ENCODE measurements around the gene DOK3. TPM values are rescaled to one million over a fixed set of nuclear protein-coding genes. Genes with fewer than 3 reads are reported as not detected.

Gene DOK3
- total RNA-seq, 1 donor from 2014 or later: 16.2 TPM

GRCh38 chr5:177502886-177503285 is 6.7 kb downstream of the DOK3 start:
- DNase-seq (ENCODE audit: low spot score) (no peak), ATAC-seq (no peak)
- intact Hi-C loops (cut with DNase I): loop anchor here (5.0 kb wide), 1 partner anchor 111 kb away; no protein-coding TSS in a partner anchor

- DNase-seq (ENCODE audit: low spot score) (no peak), ATAC-seq (no peak)
- intact Hi-C loops (cut with DNase I): loop anchor here (5.0 kb wide), 1 partner anchor 110 kb away; no protein-coding TSS in a partner anchor
These were observed 7.5 kb downstream of the DOK3 start for GRCh38 chr5:177501874-177502678.

- ATAC-seq (peak; percentile 66), DNase-seq (ENCODE audit: low spot score) (peak; percentile 97)
- intact Hi-C loops (cut with DNase I): loop anchor here (5.0 kb wide), 1 partner anchor 109 kb away; no protein-coding TSS in a partner anchor
These were observed 8.7 kb downstream of the DOK3 start for GRCh38 chr5:177500685-177501522.

DNA sequence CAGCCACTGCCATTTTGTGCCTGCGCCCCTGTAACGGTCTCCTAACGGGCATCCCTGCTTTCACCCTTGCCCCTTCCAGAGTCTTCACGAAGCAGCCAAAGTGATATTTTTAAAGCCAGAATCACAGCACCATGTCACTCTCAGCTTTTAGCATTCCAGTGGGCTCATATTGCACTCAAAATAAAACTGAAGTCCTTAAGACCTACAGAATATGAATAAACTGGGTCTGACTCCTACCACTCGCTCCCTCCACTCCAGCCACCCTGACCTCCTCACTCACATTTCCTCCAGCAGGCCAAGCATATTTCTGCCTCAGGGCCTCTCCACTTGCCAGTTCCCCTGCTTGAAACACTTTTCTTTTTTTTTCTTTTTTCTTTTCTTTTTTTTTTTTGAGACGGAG is 9.8 kb downstream of the DOK3 start:
- no peak for DNase-seq (ENCODE audit: low spot score)
- intact Hi-C loops (cut with DNase I): loop anchor here (5.0 kb wide), 1 partner anchor 108 kb away; no protein-coding TSS in a partner anchor
- ATAC-seq: no peak

DNA sequence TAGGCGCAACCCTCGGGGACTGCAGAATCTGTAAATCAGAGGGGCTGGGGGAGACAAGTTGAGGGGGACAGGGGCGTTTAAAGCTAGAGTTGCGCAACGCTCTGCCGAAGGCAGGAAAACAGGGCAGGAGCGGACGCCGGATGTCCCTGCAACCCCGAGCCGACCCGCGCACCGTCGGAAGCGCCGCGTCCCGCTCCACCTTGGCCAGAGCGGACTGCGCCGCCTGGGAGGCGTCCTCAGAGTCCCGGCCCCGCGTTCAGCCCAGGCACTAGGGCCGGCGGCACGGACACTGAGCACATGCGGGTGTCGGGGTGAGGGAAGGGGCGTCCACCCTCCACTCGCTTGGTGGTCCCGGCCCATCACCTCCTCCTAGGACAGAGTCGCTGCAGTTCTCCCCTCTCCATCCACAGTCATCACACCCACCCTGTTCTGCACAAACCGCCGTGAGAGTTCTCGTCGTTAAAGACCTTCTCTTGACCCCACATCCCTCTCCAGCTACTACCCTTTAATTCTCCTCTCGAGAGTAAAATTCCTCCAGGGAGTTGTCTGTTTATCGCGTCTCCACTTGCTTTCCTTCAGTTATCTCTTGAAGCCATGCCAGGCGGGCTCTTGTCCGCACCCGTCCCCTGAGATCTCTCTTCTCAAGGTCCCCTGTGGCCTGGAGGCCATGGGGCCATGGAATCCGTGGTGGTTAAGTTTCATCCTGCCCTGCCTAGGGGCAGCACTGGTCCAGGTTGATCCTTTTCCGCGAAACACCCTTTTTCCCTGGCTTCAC is 11.4 kb downstream of the DOK3 start:
- intact Hi-C loops (cut with DNase I): no loop called here
- DNase-seq (ENCODE audit: low spot score): peak; percentile 82
- ATAC-seq: peak; percentile 25

DNA sequence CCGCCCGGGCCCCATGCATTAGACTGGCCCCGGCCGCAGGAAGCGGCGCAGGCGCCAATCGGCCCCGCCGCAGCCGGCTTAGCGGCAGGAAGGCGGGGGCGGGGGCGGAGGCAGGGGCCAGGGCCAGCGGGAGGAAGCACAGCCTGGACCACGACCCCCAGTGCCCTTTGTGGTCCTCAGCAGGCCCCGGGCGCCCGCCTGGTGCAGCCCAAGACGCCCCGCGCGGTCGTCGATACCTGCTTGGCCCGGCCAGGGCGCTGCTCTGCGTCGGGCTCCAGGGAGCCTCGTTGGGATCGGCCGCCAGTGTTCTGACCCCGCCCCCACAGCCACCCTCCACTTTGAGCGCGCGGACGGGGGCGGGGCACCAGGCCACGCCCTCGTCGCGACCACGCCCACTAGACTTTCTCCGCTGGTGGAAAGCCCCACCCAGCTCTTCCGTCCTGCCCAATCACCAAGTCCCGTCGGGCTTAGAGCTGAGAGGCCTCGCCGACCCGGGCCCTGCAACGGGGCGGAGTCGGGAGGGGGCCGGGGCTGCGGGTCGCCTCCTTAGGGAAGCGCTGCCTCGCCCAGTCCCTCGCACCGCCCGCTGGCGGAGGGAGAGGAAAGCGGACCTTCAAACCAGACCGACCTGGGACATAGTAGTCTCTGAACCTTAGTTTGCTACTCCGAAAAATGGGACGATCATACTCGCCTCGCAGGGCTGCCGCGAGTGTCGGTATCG is 12.2 kb downstream of the DOK3 start, which contains the start of gene PDLIM7:
Gene PDLIM7, minus strand, starts transcription at position 313 of the 721 bp plus-strand sequence. CDS start 1,092 bp downstream, outside the sequence.
- peak; percentile 98 for DNase-seq (ENCODE audit: low spot score)
- ATAC-seq: peak; percentile 89
- intact Hi-C loops (cut with DNase I): no loop called here

- ATAC-seq (peak; percentile 25), DNase-seq (ENCODE audit: low spot score) (peak; percentile 86)
- intact Hi-C loops (cut with DNase I): no loop called here
These were observed 12.8 kb downstream of the DOK3 start for GRCh38 chr5:177496727-177497291.

- intact Hi-C loops (cut with DNase I): no loop called here
- ATAC-seq (no peak), DNase-seq (ENCODE audit: low spot score) (no peak)
These were observed 13.4 kb downstream of the DOK3 start for GRCh38 chr5:177496070-177496726.

DNA sequence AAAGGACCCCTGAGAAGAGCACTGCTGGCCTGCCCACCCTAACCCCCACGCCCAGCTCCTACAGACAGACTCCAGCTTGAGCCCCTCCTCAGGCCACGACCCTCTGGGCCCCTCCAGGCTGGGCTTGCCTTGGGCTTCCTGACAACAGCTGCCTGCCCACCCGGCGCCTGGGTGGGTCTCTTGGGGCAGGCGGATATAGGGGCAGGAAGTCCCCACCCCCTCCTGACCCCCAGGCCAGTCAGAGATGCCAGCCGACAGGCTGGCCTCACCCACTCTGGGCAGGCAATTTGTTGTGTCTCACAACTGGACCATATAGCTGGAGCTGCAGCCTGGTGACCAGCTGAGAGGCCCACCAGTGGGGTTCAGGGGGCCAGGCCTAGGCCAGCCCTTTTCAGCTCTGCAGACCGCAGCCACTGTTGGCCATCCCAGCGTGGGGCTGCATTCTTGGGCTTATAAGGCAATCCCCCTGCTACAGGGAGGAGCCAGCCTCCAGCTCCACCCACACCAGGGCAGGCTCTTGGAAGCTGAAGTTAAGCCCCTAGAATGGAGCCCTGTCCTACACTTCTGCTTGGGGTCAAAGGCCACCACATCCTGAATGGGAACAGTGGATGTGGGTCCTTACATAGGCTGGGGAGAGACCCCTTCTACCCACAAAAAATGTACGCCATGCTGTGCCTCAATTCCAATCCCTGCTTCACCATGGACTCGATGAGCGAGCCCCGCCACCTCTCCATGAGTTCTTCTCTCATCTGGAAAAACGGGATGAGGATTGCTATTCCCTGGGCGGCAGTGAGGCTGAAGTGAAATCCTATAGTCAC is 14.2 kb downstream of the DOK3 start:
- DNase-seq (ENCODE audit: low spot score) (peak; percentile 84), ATAC-seq (peak; percentile 52)
- intact Hi-C loops (cut with DNase I): no loop called here

DNA sequence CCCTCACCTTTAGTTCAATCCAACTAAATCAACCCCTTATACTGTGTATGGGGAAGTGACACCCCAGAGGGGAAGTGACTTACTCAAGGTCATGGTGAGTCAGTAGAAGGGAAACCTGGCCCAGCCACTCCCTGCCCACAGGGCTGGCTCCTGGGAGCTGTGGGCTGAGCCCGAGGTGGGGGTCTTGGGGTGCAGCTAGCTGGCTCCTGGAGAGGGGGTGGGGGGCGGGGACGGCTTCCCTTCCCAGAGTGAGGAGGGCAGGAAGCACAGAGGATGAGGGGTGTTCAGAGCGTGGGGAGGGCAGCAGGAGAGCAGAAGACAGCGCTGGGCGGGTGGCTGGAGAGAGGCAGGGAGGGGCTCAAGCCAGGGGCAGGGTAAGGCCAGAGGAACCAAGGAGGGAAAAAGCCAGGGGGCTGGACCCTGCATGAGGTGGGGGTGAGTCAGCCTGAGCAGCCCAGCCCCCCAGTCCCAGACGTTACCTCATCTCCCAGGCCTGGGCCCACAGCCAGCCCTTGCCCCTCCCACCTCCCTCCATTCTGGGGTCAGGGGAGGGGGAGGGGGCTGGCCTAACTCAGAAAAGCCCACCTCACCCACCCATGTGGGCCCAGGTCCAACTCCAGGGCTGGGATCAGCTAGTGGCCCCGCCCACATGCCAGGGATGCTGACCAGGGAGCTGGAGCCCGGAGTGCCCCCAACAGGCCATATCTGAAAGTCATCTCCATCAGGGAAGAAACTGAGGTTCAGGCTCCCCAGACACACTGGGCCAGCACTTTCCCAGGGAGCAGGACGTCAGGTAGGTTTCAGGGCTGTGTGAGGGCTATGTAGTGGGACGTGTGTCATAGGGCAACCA is 15.1 kb downstream of the DOK3 start:
- DNase-seq (ENCODE audit: low spot score): peak; percentile 85
- intact Hi-C loops (cut with DNase I): no loop called here
- ATAC-seq: peak; percentile 6

GRCh38 chr5:177493795-177494345 is 15.8 kb downstream of the DOK3 start:
- intact Hi-C loops (cut with DNase I): no loop called here

GRCh38 chr5:177492841-177493240 is 16.8 kb downstream of the DOK3 start:
- DNase-seq (ENCODE audit: low spot score): no peak
- intact Hi-C loops (cut with DNase I): no loop called here
- no peak for ATAC-seq

More at GRCh38 chr5:177493795-177494345, 15.8 kb downstream of the DOK3 start:
- ATAC-seq (no peak), DNase-seq (ENCODE audit: low spot score) (no peak)

DNA sequence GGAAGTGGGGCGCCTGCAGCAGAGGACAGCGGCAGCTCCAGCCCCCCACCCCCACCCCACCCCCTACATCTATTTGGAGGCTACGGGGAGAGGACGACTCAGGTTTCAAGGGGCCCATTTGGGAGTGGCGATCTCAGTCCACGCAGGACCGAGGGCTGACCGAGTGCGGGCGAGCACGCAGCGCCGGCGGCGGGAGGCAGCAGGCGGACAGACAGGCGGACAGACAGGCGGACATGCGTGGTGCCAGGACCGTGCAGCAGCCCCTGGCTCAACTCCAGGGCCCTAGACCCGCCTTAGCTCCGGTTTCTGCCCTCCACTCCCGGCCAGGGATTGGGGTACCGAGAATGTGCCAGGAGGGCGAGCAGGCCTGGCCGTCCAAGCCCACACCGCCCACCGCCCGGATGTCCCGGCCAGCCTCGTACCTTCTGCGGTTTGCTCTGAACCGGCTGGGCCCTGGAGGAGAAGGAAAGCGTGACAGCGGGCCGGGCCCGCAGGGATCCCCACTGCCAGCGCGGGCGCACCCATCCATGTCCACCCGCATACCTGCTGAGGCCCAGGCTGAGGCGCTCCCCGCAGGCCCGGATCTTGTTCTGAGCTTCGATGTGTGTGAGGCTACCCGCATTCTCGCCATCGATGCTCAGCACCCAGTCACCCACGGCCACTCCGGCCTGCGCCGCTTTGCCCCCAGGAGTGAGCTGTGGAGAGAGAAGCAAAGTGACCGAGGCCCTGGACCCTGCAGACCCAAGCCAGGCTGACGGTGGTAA is 17.5 kb downstream of the DOK3 start:
- ATAC-seq: no peak
- intact Hi-C loops (cut with DNase I): no loop called here
- DNase-seq (ENCODE audit: low spot score): no peak

GRCh38 chr5:177491429-177491945 is 18.1 kb downstream of the DOK3 start:
- ATAC-seq (no peak), DNase-seq (ENCODE audit: low spot score) (no peak)
- intact Hi-C loops (cut with DNase I): no loop called here

DNA sequence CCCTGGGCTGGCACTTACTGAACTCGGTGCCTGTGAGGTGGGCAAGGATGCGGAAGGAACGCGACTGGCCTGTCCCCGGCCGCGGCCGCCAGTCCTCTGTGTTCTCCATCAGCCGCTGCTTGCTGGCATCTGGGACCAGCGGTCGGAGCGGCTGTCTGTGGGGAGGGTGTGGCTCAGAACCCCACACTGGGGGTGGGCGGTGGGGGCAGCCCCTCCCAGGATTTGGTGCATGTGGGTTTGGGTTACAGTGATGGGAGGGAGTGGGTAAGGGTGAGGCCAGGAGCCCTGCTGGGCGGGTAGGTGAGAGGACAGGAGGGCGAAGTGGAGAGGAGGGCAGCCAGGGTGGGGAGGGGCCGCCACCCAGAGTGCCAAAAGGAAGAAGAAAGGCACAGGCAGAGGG is 18.6 kb downstream of the DOK3 start:
- intact Hi-C loops (cut with DNase I): no loop called here
- ATAC-seq: no peak
- DNase-seq (ENCODE audit: low spot score): no peak

Data from sciatic nerve (tissue), 2 donors.